Endothelial cell of umbilical vein (primary cell): ENCODE results near the gene PLB1. TPM values are rescaled to one million over a fixed set of nuclear protein-coding genes. Genes with fewer than 3 reads are reported as not detected.

Experiments used
- BruUV-seq: library from RNA; stranded (reverse); fragments of 400-500 nt; replicated peaks from 2 replicates; lab custom pipeline; 2021; lab: Mats Ljungman, UMichigan
- CTCF ChIA-PET: fragments of 300-600, 350-600 bp; sonication (Branson Sonifier 250); formaldehyde crosslinking; loops from one replicate; lab custom pipeline; 2021; ENCODE audit warnings: antibody characterized with exemption, inconsistent platforms; lab: Charles Lee
- POLR2A ChIA-PET: fragments of 300-600, 350-600 bp; sonication (Branson Sonifier 250); formaldehyde crosslinking; loops from one replicate; lab custom pipeline; 2021; ENCODE audit warnings: antibody characterized with exemption, inconsistent platforms; lab: Charles Lee
- DNase-seq: peaks from one replicate; pipeline ENCODE4 v3.0.0-alpha.2; 2011; ENCODE audit warnings: low read depth, low spot score
- FAIRE-seq: peaks from 2 replicates; lab custom pipeline; 2011; peaks lifted over from hg19 to GRCh38; lab: Jason Lieb, UNC
- H2AFZ ChIP-seq: 2 replicates; pipeline ENCODE4 v1.6.0; 2012; ENCODE audit warnings: low read depth, low read length, control low read depth, inconsistent platforms
- H3K27ac ChIP-seq: 2 replicates; pipeline ENCODE4 v1.5.1; 2011; ENCODE audit warnings: low read depth, mild to moderate bottlenecking, control low read depth, low read length, moderate library complexity; ENCODE audit not compliant: insufficient read depth
- H3K27me3 ChIP-seq, 2 experiments: 2 replicates each; pipeline versions ENCODE4 v1.6.0 to v1.6.1; 2011; ENCODE audit warnings: low read length in 2 of 2, mixed read lengths in 1 of 2; ENCODE audit not compliant: control insufficient read depth in 2 of 2, insufficient read depth in 2 of 2
- H3K36me3 ChIP-seq, 2 experiments: 2 replicates in 1 of 2; 3 replicates in 1 of 2; pipeline ENCODE4 v1.5.1; 2011; ENCODE audit warnings: low read length in 2 of 2, mild to moderate bottlenecking in 1 of 2, moderate library complexity in 1 of 2; ENCODE audit not compliant: control insufficient read depth in 2 of 2, insufficient read depth in 2 of 2; ENCODE audit errors: extremely low read depth in 1 of 2
- H3K4me1 ChIP-seq: 3 replicates; pipeline ENCODE4 v1.5.1; 2011; ENCODE audit warnings: mild to moderate bottlenecking, low read length; ENCODE audit not compliant: control insufficient read depth, insufficient read depth; ENCODE audit errors: extremely low read depth
- H3K4me2 ChIP-seq: 2 replicates; pipeline ENCODE4 v1.6.1; 2011; ENCODE audit warnings: low read length, control low read depth, mixed read lengths; ENCODE audit not compliant: insufficient read depth
- H3K4me3 ChIP-seq, 3 experiments: fragments of 200-600 bp in 1 of 3; sonication (generic), shearing (Covaris generic) in 1 of 3; replicated peaks in 1 of 3; 2 replicates each; pipeline ENCODE4 v1.5.1; 2011 to 2016; ENCODE audit warnings: control low read depth in 3 of 3, low read length in 3 of 3, mild to moderate bottlenecking in 2 of 3, inconsistent platforms in 1 of 3, low read depth in 1 of 3, moderate library complexity in 1 of 3; ENCODE audit not compliant: insufficient read depth in 1 of 3
- H3K79me2 ChIP-seq: 2 replicates; pipeline ENCODE4 v1.6.0; 2012; ENCODE audit warnings: low read length, inconsistent platforms; ENCODE audit not compliant: control insufficient read depth, insufficient read depth
- H3K9ac ChIP-seq: replicated peaks from 2 replicates; pipeline ENCODE3; 2011; ENCODE audit warnings: low read length, control low read depth; ENCODE audit not compliant: insufficient read depth; ENCODE audit errors: extremely low read depth
- H3K9me1 ChIP-seq: replicated peaks from 3 replicates; pipeline ENCODE4 v1.6.0; 2011; ENCODE audit warnings: mild to moderate bottlenecking, low read length; ENCODE audit not compliant: control insufficient read depth, insufficient read depth; ENCODE audit errors: extremely low read depth
- H3K9me3 ChIP-seq: replicated peaks from 2 replicates; pipeline ENCODE4 v1.5.1; 2012; ENCODE audit warnings: low read length, inconsistent platforms; ENCODE audit not compliant: control insufficient read depth, insufficient read depth
- H4K20me1 ChIP-seq: replicated peaks from 2 replicates; pipeline ENCODE3; 2011; ENCODE audit warnings: mild to moderate bottlenecking, low read length; ENCODE audit not compliant: control insufficient read depth, insufficient read depth; ENCODE audit errors: extremely low read depth
- CTCF ChIP-seq, 2 donors: IDR thresholded peaks; 1 replicate in 1 of 2; 2 replicates in 1 of 2; pipeline ENCODE4 v1.5.1; 2011; ENCODE audit warnings: low read length in 2 of 2, mild to moderate bottlenecking in 2 of 2, moderate library complexity in 2 of 2, control low read depth in 1 of 2, inconsistent platforms in 1 of 2, low read depth in 1 of 2; ENCODE audit not compliant: insufficient read depth in 1 of 2; ENCODE audit errors: extremely low read depth in 1 of 2
- FOS ChIP-seq: IDR thresholded peaks from 2 replicates; pipeline ENCODE4 v1.6.1; 2011; ENCODE audit warnings: mild to moderate bottlenecking, low read length, moderate library complexity, borderline replicate concordance; ENCODE audit not compliant: insufficient read depth
- GATA2 ChIP-seq: IDR thresholded peaks from 2 replicates; pipeline ENCODE4 v1.7.0; 2011; ENCODE audit warnings: low read depth, mild to moderate bottlenecking, moderate library complexity, mixed read lengths, low read length; ENCODE audit not compliant: insufficient read length, insufficient read depth
- dilution Hi-C: fragments of 300-500 bp; cut with MboI; formaldehyde crosslinking; loops from one replicate; pipeline ENCODE4 v1.15.0; 2019; ENCODE audit warnings: low sequenced_read_pairs; ENCODE audit not compliant: extremely low pct_ligation_motif_present
- intact Hi-C: fragments of 100-400 bp; cut with micrococcal nuclease; formaldehyde crosslinking; loops from one replicate; pipeline ENCODE4 v1.10.0; 2022
- polyA plus RNA-seq, 4 experiments: library from polyadenylated mRNA; depleted of rRNA in 3 of 4; stranded (reverse) in 3 of 4; unstranded in 1 of 4; fragments of >200 nt; gene quantifications; 2 replicates each; pipeline versions ENCODE4 v1.2.1 to v1.2.3, GENCODE V29; 2011 to 2012; ENCODE audit warnings: missing spikeins in 1 of 4
- total RNA-seq: library from RNA; stranded (reverse); gene quantifications from 2 replicates; pipeline ENCODE4 v1.2.3, GENCODE V29; 2021

The PLB1 gene
- total and polyA plus RNA-seq, 2 donors (not counting 3 experiments of a cell fraction or from before 2014, with no cell fraction given) = 0.75 to 0.80 TPM

GRCh38 chr2:28617502-28618184 is 121.8 kb downstream of the PLB1 start:
- ChIA-PET POLR2A (no interaction called here), CTCF (interaction anchor here (1.6 to 1.7 kb wide), 2 partner anchors 11 to 23 kb away, joined by 3 to 20 read pairs; no protein-coding TSS in a partner anchor)
- Histone ChIP-seq H3K27me3 (no peaks in the 10 kb centered on the region), H3K9me1 (no peaks in the 10 kb centered on the region), H3K79me2 (no peaks in the 10 kb centered on the region), H3K9ac (no peak overlapping the region), H3K36me3 (no peaks in the 10 kb centered on the region), H3K27ac (no peak overlapping the region), H3K4me2 (no peak overlapping the region), H4K20me1 (no peaks in the 10 kb centered on the region), H3K4me3 (no peak overlapping the region), H3K4me1 (peaks cover 26% of the 10 kb centered on the region), H3K9me3 (no peaks in the 10 kb centered on the region), H2AFZ (no peak overlapping the region)
- TF ChIP-seq FOS (peak; percentile 59), CTCF (IDR thresholded peaks at IDR 0.05; ENCODE audit: extremely low read depth in 1 of 2, insufficient read depth in 1 of 2, low read depth in 1 of 2, low read length in 2 of 2) (no peak), GATA2 (peak; percentile 37)
- dilution Hi-C loops (no loop called here), intact Hi-C loops (no loop called here)
- FAIRE-seq (peak; percentile 12), DNase-seq (peak; percentile 53)
- no TSS peak for BruUV-seq
